GM21447 (cell line): ENCODE data around the gene INKA2.

Experiments used
- ATAC-seq: cut with Tn5 transposase; IDR thresholded peaks from one replicate; pipeline ENCODE4 v1.9.1; 2021; ENCODE audit not compliant: unreplicated experiment

The INKA2 gene

DNA sequence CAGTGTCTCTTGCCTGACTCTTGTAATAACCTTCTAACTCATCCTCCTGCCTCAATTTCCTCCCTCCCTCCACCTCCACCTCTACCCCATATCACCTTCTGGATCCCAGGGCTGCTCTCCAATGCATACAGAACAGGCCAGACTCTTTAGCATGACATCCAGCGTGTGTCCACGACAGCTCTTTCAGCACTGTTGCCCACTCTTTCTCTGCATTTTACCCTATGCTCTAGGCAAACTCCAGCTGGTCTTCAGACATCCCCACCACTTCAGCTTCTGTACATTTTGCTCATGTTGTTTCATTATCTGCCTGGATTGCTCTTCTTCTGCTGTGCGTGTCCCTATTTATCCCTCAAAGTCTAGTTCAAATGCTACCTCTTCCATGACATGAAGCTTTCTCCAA, 4.8 kb downstream of the INKA2 start:
- ATAC-seq: no peak

DNA sequence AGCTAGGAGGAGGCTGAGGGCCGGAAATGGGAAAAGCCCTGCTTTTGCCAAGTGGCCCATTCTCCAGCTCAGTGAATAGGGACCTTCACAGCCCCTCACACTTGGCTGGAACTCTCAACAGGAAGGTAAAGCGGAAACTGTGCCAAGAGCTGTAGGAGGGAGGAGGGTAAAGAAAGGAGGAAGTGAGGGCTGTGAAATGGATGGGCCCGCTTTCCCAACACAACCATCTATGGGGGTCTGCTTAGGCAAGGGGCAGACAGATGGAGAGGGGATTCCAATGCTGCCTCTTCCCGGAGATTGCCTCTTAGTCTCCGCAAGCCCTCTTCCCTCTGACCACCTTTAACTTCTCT, 5.2 kb downstream of the INKA2 start:
- ATAC-seq: no peak

DNA sequence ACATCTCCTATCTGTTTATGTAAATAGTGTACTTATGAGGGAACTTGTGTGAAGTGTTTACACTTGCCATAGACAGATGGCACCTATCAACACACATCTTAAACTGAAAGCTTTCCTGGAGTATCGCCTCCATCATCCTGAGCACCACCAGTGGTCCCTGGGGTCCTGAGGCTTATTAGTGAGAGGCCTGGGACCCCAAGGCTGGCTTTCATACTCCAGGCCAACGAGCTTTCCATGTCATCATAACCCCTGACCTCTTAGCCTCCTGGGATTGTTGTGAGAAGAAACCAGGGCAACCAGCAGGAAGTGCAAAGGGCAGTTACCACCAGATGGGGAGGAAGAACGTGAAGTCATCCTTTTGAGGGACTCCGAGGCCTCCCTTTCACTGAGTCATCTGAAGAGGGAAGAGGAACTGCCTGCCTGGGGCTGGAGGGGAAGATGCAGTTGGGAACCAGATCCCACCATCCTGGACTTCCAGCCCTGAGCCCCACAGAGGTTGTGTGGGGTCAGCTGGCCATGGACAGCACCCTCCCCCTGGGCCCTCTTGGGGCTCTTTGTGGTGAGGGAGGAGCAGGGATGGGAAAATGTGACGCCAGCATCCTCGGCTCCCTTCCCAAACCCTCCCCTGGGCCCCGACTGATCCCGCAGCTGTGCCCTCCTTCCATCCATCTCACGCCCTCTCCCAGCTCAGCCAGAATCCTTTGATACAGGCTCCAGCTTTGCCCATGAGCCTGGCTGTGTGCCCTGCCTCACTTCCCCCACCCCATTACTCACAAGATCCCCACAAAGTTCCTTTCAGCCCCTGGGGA, 5.8 kb downstream of the INKA2 start:
- no peak for ATAC-seq

DNA sequence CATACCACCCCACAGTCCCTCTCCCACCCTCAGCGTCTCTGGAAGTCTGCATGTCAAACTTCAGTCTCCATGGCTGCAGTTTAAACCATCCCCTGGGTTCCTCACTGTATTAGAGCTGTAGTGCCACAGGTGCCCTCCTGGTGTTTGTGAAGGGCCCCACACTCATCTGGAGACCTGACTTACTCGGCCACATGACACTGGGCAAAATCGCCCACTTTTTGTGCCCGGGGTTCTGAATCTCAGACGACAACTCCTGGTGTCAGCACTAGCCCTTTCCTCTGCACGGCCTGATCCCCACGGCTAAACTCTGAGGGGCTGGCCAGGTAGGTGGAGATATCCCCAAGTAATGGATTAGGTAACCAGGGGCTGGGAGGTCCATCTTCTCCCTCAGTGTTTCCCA, 6.5 kb downstream of the INKA2 start:
- no peak for ATAC-seq

DNA sequence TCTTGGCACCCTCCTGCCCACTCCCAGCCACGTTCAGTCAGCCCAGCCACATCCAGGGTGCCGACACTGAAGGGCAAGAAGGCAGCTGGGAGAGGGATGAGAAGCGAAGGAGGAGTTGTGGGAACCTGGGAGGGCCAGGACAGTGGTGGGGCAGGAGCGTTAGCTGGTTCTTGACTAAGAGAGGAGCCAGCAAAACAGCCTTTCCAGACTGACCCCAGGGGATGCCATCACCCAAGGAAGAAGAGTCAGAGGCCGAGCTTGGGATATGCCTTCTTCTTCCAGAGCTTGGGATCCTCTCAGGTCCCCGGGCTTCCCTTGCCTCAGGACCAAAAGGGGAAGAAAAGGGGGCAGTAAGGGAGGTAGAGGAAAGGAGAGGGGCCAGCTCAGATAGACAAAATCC, 7.2 kb downstream of the INKA2 start:
- ATAC-seq: no peak

DNA sequence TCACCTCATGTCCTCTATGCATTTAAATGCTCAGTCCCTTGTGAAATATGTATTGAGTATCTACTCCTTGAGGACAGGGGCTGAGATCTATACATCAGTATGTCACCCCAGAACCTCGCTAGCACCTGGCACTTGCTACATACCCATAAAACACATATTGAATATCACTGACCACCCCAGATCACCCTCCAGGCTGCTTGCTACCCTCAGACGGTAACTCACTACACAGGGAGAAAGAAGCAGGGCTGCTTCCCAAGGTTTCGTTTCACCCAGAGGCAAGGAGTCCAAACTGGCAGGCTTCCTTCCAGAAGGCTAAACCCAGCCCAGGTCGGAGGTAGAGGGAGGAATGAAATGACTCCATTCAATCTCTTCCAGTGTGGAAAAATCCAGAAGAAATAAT, 8.5 kb downstream of the INKA2 start:
- ATAC-seq: no peak

DNA sequence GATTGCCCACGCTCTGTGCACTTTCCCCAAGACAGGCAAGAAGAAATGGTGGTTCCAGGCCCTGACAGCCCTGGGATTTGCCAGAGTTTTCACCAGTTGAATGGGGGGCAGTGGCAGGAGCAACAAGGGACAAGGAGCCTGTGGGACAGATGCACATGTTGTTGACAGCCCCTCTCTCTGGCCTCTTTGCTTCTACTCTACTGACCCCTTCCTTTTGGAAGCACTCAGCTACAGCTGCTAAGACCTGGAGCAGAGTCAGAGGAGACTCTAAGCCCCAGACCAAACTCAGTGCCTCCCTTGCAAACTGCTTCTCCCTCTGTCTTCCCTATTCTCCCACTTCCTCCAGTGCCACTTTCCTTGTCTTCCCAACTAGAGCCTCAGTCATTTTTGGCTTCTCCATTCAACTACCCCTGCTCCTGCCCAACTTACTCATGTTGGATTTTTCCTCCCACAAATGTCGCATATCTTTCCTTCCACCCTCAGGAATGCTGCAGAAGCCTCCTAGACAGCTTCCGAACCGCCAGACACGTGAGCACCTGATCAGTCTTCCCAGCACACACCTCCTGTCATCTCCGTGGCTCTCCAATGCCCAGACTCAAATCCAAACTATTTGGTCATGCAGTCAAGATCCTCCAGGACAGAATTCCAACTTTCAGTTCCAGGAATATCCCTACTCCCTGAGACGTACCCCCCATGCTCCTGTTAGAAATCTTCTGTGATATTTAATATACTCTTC, 9.1 kb downstream of the INKA2 start:
- ATAC-seq: no peak

DNA sequence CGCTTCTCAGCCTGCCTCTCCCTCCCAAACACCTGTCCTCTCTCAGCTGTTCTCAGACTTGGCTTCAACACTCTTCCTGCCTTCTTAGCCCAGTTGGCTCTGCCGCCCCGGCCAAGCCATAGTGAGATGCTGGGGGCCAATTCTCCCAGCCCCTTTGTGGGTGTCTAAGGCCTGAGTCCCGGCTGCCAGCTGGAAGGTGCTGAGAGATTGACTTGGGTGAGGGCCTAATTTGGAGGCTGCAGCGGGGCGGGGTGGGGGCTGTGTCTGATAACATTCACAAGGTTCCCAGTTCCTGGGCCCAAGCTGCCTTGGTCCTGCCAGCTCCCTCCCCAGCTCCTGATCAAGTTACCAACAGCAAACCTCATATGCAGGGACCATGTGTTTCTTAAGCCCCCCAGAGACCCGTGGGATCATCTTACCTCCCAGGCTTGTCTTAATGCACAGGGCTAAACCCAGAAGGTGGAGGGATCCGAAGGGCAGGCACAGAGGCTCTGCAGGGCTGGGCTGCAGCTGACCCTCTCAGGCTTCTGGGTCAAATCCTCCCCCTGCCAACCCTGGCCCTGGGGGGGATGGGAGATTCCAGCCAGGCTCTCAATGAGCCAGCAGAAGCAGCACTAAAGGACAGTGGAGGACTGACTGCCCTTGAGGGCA, 9.8 kb downstream of the INKA2 start:
- no peak for ATAC-seq

DNA sequence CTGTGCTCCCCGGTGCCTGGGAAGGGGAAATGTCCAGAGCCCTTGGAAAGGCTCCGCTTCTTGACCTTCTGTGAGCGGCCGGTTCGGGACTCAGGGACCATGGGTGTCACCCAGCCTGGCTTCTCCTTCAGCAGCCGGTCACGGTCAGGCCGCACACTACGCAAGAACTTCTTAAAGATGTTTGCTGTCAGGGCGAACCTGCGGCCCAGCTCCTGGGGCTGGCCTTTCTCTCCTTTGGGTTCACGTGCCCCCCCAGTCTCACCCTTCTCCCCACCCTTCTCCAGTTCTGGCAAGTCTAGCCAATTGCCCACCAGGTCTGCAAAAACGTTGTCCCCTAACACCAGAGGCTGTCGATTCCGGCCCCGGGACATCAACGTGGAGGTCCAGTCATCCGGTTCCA, 12.1 kb downstream of the INKA2 start:
- no peak for ATAC-seq

DNA sequence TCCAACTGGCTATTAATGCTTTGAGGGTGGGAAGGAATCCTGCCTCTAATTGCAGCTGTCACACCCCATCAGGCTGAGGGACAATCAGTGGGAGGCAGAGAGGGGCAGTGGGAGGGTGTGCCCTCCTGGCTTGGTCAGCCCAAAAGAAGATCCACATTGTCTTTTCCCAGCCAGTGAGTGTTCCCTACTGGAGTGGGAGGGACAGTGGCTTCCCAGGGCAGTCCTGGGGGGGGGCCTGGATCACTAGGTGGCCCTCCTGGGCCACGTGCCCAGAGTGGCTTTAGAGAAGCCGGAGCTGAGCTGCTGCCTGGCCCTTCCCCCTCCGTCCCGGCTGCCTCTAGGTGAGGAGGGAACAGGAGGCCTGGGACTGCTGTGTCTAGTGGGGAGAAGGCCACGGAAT, 14.0 kb downstream of the INKA2 start:
- no peak for ATAC-seq

DNA sequence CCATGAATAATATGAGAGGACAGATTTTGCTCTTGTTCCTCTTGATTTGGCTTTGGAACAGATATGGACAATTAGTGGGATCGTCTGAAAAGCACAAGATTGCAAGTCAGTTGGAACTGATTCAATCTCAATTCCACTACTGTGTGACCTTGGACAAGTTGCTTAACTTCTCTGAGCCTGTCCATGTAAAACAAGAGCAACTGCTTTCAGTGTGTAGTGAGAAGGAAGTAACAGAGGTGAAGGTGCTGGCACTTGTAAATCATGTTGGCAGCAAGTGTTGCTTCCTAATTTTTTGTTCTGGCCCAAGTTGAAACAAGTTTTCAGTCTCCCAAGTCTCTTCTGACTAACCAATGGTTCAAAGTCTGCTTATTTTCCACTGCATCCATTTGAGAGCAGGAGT, 15.3 kb downstream of the INKA2 start:
- ATAC-seq: no peak

DNA sequence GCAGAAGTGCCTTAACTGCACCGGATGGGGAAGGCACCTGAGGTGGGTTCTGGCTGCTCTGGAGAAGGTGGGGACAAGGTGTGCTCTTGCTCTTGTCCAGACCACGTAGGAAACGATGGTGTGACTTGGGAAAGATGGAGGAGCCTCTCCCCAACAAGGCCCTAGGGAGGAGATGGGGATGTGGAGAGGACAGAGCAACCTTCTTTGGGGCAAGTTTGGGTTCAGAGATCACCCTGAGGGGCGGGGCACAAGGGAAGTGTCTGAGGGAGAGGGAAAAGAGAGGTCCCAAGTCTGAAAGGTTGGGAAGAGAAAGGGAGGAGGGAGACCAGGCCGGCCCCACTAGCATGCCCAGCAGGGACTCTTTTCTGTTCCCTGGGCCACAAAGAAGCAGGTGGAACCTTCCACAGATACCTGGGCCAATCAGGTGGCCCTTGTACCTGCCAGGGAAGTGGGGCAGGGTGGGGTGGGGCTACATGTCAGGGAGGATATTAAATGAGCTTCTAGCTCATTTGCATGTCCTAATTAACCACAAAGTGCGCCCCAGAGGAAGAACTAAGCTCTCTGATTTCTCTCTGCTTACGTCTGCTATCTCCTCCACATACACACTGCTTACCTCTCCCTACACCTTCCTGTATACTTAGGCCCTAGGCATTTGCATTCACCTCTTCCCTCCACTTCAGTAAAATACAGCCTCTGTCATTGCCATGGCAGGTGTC, 15.9 kb downstream of the INKA2 start:
- no peak for ATAC-seq

DNA sequence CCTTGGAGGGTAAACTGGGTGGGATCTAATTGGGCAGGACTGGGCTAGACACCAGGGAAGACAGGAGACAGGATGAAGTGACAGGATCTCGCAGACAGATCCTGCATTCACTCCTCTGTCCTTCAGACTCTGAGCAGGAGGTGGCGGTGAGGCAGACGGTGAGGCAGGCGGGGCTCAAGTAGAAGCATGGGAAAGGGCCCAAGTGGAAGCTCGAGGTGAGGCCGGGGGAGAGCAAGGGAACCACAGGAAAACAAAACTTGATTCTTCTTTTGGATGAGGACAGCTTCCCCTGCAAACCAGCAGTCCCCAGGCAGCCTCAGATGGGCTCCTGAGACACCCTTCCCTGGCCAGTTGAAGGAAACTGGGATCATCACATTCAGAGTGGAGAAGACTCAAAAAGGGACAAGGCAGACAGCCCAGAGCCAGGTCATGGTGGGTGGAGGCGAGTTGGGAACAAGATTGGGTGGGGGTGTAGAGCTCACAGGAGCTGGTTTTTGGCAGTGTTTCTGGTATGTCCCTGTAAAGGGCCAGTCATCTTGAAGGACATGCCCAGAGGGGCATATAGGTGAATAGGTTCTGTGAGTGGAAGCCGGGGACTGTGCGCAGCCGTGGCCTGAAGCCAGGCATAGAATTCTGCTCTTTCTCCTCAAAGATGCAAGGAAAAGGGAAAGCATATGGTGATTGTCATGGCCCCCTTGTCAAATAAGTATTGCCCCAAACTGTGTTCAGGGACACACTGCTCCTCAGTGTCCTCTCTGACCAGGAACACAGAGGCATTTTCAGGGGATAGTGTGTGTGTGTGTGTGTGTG, 18.0 kb downstream of the INKA2 start:
- no peak for ATAC-seq

DNA sequence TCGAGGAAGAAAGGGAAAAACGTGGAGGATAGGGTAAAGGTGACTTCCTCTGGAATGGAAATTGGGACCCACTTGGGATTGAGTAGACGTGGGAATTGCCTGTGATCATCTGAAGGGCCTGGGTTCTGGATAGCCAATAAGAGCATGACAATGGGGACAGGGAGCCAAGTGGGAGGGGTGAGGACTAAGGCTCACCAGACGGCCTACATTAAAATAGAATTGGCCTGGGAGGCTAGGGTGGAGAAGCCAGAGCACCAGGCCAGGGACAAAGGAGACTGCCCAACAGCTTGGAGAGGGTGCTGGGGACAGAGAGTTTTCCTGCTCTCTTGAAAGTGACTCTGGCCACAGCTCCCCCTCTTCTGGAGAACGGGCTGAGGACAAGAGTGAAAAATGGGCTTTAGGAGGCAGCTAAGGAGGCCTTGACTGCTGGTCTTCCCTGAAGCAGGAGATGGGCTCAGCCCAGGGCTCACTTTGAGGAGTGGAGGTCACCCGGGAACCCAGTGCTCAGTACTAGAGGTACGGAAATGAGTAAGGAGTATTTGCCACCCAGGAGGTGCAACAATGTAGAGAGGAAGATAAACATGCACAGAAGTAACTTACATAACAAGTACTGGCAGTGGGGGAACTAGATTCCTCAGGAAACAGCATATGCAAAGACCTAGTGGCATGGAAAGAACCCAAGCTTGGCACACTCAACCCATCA, 18.8 kb downstream of the INKA2 start:
- no peak for ATAC-seq

DNA sequence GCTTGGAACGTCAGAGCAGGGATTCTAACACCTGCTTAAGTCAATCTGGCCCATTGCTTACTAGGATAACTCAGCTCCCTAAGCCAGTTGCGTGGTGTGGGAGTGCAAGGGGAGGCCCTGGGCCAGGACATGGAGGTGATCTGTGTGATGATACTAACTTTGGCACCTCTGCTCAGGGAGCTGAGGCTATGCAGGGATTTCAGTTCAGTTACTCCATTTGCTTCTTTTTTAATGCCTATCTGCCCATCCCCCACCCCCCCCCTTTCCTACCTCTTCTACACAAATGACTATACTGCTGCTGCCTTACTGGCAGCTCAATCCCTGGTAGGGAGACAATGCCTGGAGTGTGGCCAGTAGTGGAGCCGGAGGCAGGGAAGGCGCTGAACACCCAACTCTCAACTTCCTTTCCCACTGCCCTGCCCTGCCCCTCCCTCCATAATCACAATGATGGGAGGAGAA, 19.5 kb downstream of the INKA2 start:
- ATAC-seq: no peak

DNA sequence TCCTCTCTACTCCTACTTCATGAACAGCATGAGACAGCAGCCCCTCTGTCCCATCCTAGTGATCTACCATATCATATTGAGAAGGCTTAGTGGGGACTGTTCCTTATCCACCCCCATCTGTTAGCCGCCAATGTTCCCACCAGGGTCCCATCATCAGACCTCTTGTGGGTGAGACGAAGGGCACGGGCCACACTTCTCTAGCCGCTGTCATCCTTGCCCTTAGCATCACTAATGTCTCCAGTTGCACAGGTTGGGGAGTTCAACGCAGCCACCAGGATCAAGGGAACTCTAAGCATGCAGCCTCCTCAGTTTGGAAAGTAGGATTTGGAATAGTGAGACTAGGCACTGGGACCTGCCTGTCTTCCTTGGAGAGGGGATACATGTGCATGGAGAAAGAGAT, 20.1 kb downstream of the INKA2 start:
- no peak for ATAC-seq

DNA sequence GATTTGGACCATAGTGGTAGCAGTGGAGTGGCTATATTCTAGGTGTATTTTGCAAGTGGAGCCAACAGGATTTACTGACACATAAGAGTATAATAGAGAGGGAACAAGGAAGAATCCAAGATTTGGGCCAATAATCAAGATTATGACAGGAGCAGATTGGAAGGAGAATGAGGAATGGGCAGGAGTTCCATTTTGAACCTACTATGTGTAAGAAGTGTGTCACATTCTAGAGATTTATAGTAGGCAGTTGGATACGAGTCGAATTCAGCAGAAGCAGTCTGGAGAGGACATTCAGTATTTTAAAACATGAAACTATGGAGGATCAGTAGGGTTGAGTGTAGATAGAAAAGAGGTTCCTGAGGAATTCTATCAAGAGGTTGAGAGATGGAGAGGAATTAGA, 21.7 kb downstream of the INKA2 start:
- ATAC-seq: no peak

DNA sequence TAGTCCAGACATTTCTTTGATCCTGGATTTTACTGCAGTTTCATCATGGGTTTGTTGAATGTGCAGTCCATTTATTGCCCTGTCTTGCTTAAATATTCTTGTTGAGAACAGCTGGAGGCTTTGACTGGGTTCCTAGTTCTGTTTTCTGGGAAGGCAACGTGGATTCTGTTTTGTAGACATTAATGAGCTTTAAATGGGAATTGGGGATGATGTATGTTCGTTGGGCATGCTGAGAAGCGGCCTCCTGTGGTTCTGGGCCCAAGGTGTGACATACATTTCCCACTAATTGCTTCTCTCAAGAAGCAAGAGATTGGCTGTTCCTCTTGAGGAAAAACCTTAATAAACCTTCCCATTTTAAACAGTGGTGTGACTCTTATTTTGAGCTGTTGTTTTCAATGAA, 22.9 kb downstream of the INKA2 start:
- ATAC-seq: no peak

DNA sequence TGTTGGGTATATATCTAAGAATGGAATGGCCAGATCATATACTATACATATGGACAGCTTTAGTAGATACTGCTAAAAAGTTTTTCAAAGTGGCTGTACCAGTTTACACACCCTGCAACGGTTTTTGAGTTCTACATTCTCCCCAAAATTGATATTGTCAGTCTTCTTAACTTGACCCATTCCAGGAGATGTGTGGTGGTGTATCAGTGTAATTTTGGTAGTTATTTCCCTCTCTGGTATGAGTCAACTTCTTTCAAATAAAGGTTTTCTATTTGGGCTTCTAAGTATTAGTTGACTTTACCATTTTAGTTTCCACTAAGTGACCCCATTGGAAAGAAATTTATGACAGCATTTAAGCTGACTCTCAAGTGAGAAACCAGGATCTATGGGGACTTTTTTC, 29.2 kb downstream of the INKA2 start:
- no peak for ATAC-seq

DNA sequence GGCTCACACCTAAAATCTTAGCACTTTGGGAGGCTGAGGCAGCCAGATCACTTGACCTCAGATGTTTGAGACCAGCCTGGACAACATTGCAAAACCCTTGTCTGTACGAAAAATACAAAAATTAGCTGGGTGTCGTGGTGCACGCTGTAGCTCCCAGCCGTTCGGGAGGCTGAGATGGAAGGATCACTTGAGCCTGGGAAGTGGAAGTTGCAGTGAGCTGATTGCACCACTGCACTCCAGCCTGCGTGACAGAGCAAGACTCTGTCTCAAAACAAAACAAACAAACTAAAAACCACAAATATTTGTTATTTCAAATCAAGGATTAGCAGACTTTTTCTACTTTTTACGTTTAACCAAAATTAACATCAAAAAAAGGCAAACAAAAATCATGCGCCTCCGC, 31.3 kb downstream of the INKA2 start:
- no peak for ATAC-seq
